ENCODE data around the gene RIMS1.

RIMS1 gene

GRCh38 chr6:72282201-72282600, 395.9 kb downstream of the RIMS1 start:
- Histone ChIP-seq H3K36me3 (ENCODE audit: insufficient read depth, low read length) (no peaks in the 10 kb centered on the region), H3K9me3 (ENCODE audit: insufficient read depth, low read depth, low read length) (no peaks in the 10 kb centered on the region), H3K27me3 (ENCODE audit: insufficient read depth, low read length) (no peaks in the 10 kb centered on the region), H3K4me3 (ENCODE audit: low read length) (no peak overlapping the region), H3K27ac (ENCODE audit: low read depth, low read length) (no peak overlapping the region), H3K4me1 (ENCODE audit: insufficient read depth, low read length) (no peaks in the 10 kb centered on the region), H3K9ac (ENCODE audit: low read depth, low read length) (no peak overlapping the region)

DNA sequence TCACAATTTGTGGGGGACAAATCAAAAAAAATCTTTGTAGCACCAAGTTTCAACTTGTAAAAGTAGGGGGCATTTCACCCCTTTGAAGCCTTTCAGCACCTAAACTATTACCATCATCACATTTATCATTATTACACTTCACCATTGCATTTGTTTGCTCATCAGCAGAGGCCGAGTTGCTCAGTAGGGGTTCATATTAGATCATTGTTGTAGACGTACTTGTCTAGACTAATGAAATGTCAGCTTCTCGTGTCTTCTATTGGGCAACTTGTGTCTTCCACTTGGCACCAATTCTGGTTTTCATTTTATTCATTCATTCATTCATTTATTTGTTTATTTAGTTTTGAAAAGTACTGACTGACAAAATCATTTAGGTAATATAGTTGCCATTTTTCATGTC, 397.2 kb downstream of the RIMS1 start:
- Histone ChIP-seq H3K4me3 (ENCODE audit: low read length) (no peak overlapping the region), H3K36me3 (ENCODE audit: insufficient read depth, low read length) (no peaks in the 10 kb centered on the region), H3K27ac (ENCODE audit: low read depth, low read length) (no peak overlapping the region), H3K9me3 (ENCODE audit: insufficient read depth, low read depth, low read length) (no peaks in the 10 kb centered on the region), H3K27me3 (ENCODE audit: insufficient read depth, low read length) (no peaks in the 10 kb centered on the region), H3K9ac (ENCODE audit: low read depth, low read length) (no peak overlapping the region), H3K4me1 (ENCODE audit: insufficient read depth, low read length) (peaks cover 4% of the 10 kb centered on the region; the same call in 1 of the 2 replicates)
- 95% methylated on average over 3 of the region's 3 CpGs for WGBS

- WGBS, result 100% methylated on average over 1 of the region's 1 CpG
- no peak overlapping the region for H3K27ac ChIP-seq (ENCODE audit: low read depth, low read length)
- H3K27me3 ChIP-seq (ENCODE audit: insufficient read depth, low read length), result no peaks in the 10 kb centered on the region
- H3K36me3 ChIP-seq (ENCODE audit: insufficient read depth, low read length), result no peaks in the 10 kb centered on the region
- H3K9ac ChIP-seq (ENCODE audit: low read depth, low read length), result no peak overlapping the region
- H3K9me3 ChIP-seq (ENCODE audit: insufficient read depth, low read depth, low read length), result no peaks in the 10 kb centered on the region
- no peak overlapping the region for H3K4me3 ChIP-seq (ENCODE audit: low read length)
- peaks cover 9% of the 10 kb centered on the region; the same call in 1 of the 2 replicates for H3K4me1 ChIP-seq (ENCODE audit: insufficient read depth, low read length)
Observed at GRCh38 chr6:72286911-72287311, 400.6 kb downstream of the RIMS1 start.

DNA sequence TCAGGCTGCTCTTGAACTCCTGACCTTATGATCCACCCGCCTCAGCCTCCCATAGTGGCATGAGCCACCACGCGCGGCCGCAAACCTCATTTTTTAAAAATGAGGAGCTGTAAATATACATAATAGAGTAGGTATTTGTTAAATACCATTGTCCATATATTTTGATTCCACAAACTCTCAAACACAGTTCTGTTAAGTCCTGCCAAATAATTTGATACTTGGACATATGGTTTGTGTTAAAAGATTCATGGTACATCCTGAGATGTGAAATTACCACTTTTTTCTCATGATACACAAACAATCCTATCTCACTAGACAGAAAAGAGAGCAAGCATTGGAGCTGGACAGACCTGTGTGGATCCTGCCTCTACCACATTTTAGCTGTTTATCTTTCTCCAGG, 401.5 kb downstream of the RIMS1 start:
- H3K4me3 ChIP-seq (ENCODE audit: low read length), result no peak overlapping the region

DNA sequence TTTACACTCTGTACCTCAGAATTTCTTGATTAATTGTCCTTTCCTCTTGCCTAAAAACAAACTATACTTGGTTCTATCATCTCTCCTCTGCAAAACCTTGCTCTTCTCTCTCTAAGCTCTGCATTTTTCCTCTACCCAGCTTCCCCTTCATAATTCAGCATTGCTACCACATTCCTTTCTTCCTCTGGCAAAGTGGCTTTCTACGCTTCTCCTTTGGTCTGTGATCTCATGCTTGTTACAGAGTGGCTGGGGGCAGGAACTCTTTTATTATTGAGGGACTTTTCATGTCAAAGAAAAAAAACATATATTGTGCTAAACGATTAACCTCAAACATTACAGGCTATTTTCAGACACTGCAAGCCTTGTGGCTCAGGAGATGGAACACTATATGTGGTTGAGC, 402.2 kb downstream of the RIMS1 start:
- H3K27me3 ChIP-seq (ENCODE audit: insufficient read depth, low read length), result no peaks in the 10 kb centered on the region
- no peak overlapping the region for H3K9ac ChIP-seq (ENCODE audit: low read depth, low read length)
- H3K9me3 ChIP-seq (ENCODE audit: insufficient read depth, low read depth, low read length), result no peaks in the 10 kb centered on the region
- peaks cover 9% of the 10 kb centered on the region; the same call in 1 of the 2 replicates for H3K4me1 ChIP-seq (ENCODE audit: insufficient read depth, low read length)
- no peak overlapping the region for H3K4me3 ChIP-seq (ENCODE audit: low read length)
- no peak overlapping the region for H3K27ac ChIP-seq (ENCODE audit: low read depth, low read length)
- WGBS, result 40% methylated on average over 1 of the region's 2 CpGs
- no peaks in the 10 kb centered on the region for H3K36me3 ChIP-seq (ENCODE audit: insufficient read depth, low read length)

More for the DNA sequence above, 401.5 kb downstream of the RIMS1 start:
- 100% methylated on average over 1 of the region's 5 CpGs for WGBS
- Histone ChIP-seq H3K27ac (ENCODE audit: low read depth, low read length) (no peak overlapping the region), H3K9ac (ENCODE audit: low read depth, low read length) (no peak overlapping the region), H3K9me3 (ENCODE audit: insufficient read depth, low read depth, low read length) (no peaks in the 10 kb centered on the region), H3K27me3 (ENCODE audit: insufficient read depth, low read length) (no peaks in the 10 kb centered on the region), H3K4me1 (ENCODE audit: insufficient read depth, low read length) (peaks cover 9% of the 10 kb centered on the region; the same call in 1 of the 2 replicates), H3K36me3 (ENCODE audit: insufficient read depth, low read length) (no peaks in the 10 kb centered on the region)

DNA sequence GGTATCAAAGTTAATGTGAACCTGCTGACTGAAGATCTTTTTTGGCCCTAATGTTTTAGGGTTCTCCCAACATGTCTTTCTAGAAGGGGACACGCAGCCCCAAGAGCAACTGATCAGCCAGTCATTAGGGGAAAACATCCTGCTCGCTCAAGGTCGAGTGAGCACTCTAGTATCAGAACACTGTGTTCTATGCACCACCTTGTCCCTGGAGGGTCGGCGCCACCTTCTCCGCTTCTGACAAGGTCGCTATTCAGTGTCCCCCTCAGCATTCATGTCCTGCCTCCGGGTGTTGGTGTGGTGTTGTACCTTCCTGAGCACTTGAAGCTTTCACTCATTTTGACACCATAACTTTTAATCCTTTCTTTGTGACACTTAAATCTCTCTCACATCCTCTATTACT, 404.3 kb downstream of the RIMS1 start:
- Histone ChIP-seq H3K9ac (ENCODE audit: low read depth, low read length) (no peak overlapping the region), H3K36me3 (ENCODE audit: insufficient read depth, low read length) (no peaks in the 10 kb centered on the region), H3K4me3 (ENCODE audit: low read length) (no peak overlapping the region), H3K27ac (ENCODE audit: low read depth, low read length) (no peak overlapping the region), H3K9me3 (ENCODE audit: insufficient read depth, low read depth, low read length) (no peaks in the 10 kb centered on the region), H3K27me3 (ENCODE audit: insufficient read depth, low read length) (no peaks in the 10 kb centered on the region), H3K4me1 (ENCODE audit: insufficient read depth, low read length) (peaks cover 9% of the 10 kb centered on the region; the same call in 1 of the 2 replicates)
- WGBS, result 95% methylated on average over 8 of the region's 8 CpGs

DNA sequence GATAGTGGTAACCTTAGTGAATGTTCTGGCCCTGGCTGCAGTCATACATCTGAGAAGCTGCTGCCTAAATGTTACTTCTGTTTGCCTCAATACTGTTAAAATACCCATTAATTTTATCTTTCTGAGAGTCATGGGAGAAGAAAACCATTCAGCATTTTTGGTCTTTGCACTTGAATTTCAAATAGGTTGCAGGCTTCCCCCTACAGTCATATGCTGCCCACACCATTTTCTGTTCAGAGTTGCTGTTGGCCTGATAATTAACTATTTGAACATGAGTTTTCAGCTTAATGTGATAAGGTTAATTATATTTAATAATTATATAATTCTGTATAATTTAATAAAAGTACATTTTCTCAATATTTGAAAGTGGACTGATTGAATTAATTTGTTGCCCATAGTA, 410.0 kb downstream of the RIMS1 start:
- Histone ChIP-seq H3K27me3 (ENCODE audit: insufficient read depth, low read length) (no peaks in the 10 kb centered on the region), H3K27ac (ENCODE audit: low read depth, low read length) (no peak overlapping the region), H3K9ac (ENCODE audit: low read depth, low read length) (no peak overlapping the region), H3K9me3 (ENCODE audit: insufficient read depth, low read depth, low read length) (no peaks in the 10 kb centered on the region), H3K4me1 (ENCODE audit: insufficient read depth, low read length) (peaks cover 10% of the 10 kb centered on the region; the same call in 1 of the 2 replicates), H3K36me3 (ENCODE audit: insufficient read depth, low read length) (no peaks in the 10 kb centered on the region), H3K4me3 (ENCODE audit: low read length) (no peak overlapping the region)

GRCh38 chr6:72305971-72306370, 419.6 kb downstream of the RIMS1 start:
- Histone ChIP-seq H3K27me3 (ENCODE audit: insufficient read depth, low read length) (no peaks in the 10 kb centered on the region), H3K36me3 (ENCODE audit: insufficient read depth, low read length) (no peaks in the 10 kb centered on the region), H3K9me3 (ENCODE audit: insufficient read depth, low read depth, low read length) (no peaks in the 10 kb centered on the region), H3K4me1 (ENCODE audit: insufficient read depth, low read length) (no peaks in the 10 kb centered on the region), H3K4me3 (ENCODE audit: low read length) (no peak overlapping the region), H3K9ac (ENCODE audit: low read depth, low read length) (no peak overlapping the region), H3K27ac (ENCODE audit: low read depth, low read length) (no peak overlapping the region)
- 100% methylated on average over 2 of the region's 2 CpGs for whole genome bisulfite sequencing

DNA sequence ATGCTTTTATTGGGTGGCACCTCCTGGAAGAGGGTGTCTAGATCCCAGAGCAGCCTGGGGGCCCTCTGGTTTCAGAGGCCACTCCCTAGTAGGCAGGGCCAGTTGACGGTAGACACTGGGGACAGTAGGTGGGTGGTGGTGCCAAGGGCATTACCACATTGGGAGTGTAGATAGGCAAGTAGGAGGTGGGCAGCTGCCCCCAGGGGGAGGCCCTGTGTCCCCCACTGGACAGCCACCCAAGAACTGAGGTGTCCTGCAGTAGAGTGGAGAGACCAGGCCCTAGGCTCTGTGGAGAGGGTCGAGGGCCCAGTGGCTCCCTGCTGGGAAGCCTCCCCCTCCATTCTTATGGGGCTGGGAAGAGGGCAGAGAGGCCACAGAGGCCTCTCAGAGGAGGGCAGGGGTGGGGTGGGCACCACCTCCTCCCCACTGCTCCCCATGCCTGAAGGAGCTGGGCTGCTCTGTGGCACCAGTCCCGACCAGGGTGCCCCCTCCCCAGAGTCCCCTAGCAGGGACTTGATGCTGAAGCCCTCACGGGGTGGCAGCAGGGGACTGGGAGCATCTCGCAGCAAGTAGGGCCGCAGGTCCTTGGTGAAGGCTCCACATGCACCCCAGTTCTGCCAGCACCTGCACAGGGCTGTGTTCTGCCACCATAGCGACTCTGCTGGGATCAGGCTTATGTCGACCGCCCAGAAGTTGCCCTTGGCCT, 430.5 kb downstream of the RIMS1 start:
- Histone ChIP-seq H3K36me3 (ENCODE audit: insufficient read depth, low read length) (no peaks in the 10 kb centered on the region), H3K27ac (ENCODE audit: low read depth, low read length) (no peak overlapping the region), H3K9ac (ENCODE audit: low read depth, low read length) (no peak overlapping the region), H3K27me3 (ENCODE audit: insufficient read depth, low read length) (no peaks in the 10 kb centered on the region), H3K4me1 (ENCODE audit: insufficient read depth, low read length) (no peaks in the 10 kb centered on the region), H3K4me3 (ENCODE audit: low read length) (no peak overlapping the region), H3K9me3 (ENCODE audit: insufficient read depth, low read depth, low read length) (no peaks in the 10 kb centered on the region)
- 94% methylated on average over 9 of the region's 9 CpGs for WGBS

DNA sequence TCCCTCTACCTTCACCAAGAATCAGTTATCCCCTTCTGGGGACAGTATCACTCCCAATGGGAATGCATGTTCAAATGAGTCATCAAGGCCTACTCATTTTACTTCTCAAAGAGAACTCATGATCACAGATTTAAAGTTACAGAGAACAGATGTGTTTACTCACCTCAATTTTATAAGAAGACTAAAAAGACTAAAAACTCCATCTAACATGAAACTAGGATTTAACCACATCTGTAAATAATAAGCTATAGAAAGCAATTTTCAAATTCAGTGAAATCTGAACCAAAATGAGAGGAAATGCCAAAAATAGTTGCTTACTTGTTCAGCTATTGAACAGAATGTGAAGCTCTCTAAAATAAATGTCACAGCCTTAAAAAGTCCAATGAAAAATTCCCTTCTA, 435.4 kb downstream of the RIMS1 start:
- Histone ChIP-seq H3K4me1 (ENCODE audit: insufficient read depth, low read length) (no peaks in the 10 kb centered on the region), H3K27ac (ENCODE audit: low read depth, low read length) (no peak overlapping the region), H3K9ac (ENCODE audit: low read depth, low read length) (no peak overlapping the region), H3K36me3 (ENCODE audit: insufficient read depth, low read length) (no peaks in the 10 kb centered on the region), H3K9me3 (ENCODE audit: insufficient read depth, low read depth, low read length) (no peaks in the 10 kb centered on the region), H3K4me3 (ENCODE audit: low read length) (no peak overlapping the region), H3K27me3 (ENCODE audit: insufficient read depth, low read length) (no peaks in the 10 kb centered on the region)

DNA sequence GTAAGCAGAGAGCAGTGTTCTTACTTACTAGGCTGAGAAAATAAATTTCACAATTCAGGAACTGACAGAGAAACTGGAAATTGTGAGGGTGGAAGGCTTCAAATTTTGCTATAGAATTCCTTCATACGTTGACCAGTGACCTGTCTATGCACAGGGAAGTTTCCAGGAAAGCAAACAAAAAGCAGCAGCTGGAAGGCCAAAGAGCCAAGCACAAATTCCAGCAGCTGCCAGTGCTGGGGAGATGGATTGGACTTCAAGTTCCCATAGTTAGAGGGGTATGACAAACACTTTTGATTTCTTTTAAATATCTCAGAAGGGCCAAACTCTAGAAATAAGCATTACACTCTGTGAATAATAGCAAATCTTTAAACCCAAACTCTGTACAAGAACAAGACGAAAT, 436.4 kb downstream of the RIMS1 start:
- no peaks in the 10 kb centered on the region for H3K9me3 ChIP-seq (ENCODE audit: insufficient read depth, low read depth, low read length)
- 88% methylated on average over 2 of the region's 2 CpGs for WGBS
- no peaks in the 10 kb centered on the region for H3K36me3 ChIP-seq (ENCODE audit: insufficient read depth, low read length)
- no peaks in the 10 kb centered on the region for H3K27me3 ChIP-seq (ENCODE audit: insufficient read depth, low read length)
- no peak overlapping the region for H3K4me3 ChIP-seq (ENCODE audit: low read length)
- H3K9ac ChIP-seq (ENCODE audit: low read depth, low read length), result no peak overlapping the region
- no peaks in the 10 kb centered on the region for H3K4me1 ChIP-seq (ENCODE audit: insufficient read depth, low read length)
- no peak overlapping the region for H3K27ac ChIP-seq (ENCODE audit: low read depth, low read length)

DNA sequence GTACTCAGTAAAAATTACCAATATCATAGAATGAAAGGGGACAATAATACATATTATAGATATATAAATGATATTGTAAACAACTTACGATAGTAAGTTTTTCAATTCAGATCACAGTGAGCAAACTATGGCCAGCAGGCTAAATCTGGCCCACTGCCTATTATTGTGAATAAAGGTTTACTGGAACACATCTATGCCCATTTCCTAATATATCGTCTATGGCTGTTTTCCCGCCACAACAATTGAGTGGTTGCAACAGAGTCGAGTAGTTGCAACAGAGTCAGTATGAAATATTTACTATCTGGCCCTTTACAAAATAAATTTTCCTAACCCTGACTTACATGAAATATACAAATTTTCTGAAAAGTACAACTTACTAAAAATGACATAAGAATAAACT, 438.2 kb downstream of the RIMS1 start:
- H3K9ac ChIP-seq (ENCODE audit: low read depth, low read length), result no peak overlapping the region
- H3K4me1 ChIP-seq (ENCODE audit: insufficient read depth, low read length), result no peaks in the 10 kb centered on the region
- H3K27me3 ChIP-seq (ENCODE audit: insufficient read depth, low read length), result no peaks in the 10 kb centered on the region
- H3K9me3 ChIP-seq (ENCODE audit: insufficient read depth, low read depth, low read length), result no peaks in the 10 kb centered on the region
- H3K4me3 ChIP-seq (ENCODE audit: low read length), result no peak overlapping the region
- 83% methylated on average over 3 of the region's 4 CpGs for WGBS
- no peak overlapping the region for H3K27ac ChIP-seq (ENCODE audit: low read depth, low read length)
- H3K36me3 ChIP-seq (ENCODE audit: insufficient read depth, low read length), result no peaks in the 10 kb centered on the region
